ACC112 (cell line): ENCODE results near the gene CNTN4.

Experiments
- H2AFZ ChIP-seq: fragments of 200-600 bp; sonication (generic); one replicate; pipeline ENCODE4 v1.6.0; 2017; ENCODE audit warnings: antibody characterized with exemption, low read length; ENCODE audit not compliant: unreplicated experiment
- H3K27ac ChIP-seq: fragments of 200-600 bp; sonication (generic); 2 replicates; pipeline ENCODE4 v1.5.1; 2014; ENCODE audit warnings: low read depth, mild to moderate bottlenecking, antibody characterized with exemption, low read length, moderate library complexity
- H3K27me3 ChIP-seq: fragments of 200-600 bp; sonication (generic); 2 replicates; pipeline ENCODE4 v1.6.1; 2014; ENCODE audit warnings: mild to moderate bottlenecking, antibody characterized with exemption, low read length, moderate library complexity, mixed read lengths; ENCODE audit not compliant: insufficient read depth
- H3K36me3 ChIP-seq: fragments of 200-600 bp; sonication (generic); 2 replicates; pipeline ENCODE4 v1.6.1; 2016; ENCODE audit warnings: mild to moderate bottlenecking, antibody characterized with exemption, low read length, moderate library complexity, mixed read lengths; ENCODE audit not compliant: insufficient read depth
- H3K4me1 ChIP-seq: fragments of 200-600 bp; sonication (generic); one replicate; pipeline ENCODE4 v1.6.1; 2016; ENCODE audit warnings: low read length, mixed read lengths; ENCODE audit not compliant: insufficient read depth, unreplicated experiment, control insufficient read depth
- H3K4me3 ChIP-seq: fragments of 200-600 bp; sonication (generic); 2 replicates; pipeline ENCODE4 v1.5.1; 2014; ENCODE audit warnings: mild to moderate bottlenecking, low read depth, low read length
- H3K79me2 ChIP-seq: fragments of 200-600 bp; sonication (generic); one replicate; pipeline ENCODE4 v1.6.0; 2016; ENCODE audit warnings: low read length; ENCODE audit not compliant: control insufficient read depth, unreplicated experiment, insufficient read depth

Gene CNTN4

GRCh38 chr3:3016226-3016625 lies 917.6 kb downstream of the CNTN4 start:
- Histone ChIP-seq H3K36me3 (no peaks in the 10 kb centered on the region), H3K4me3 (no peak overlapping the region)

DNA sequence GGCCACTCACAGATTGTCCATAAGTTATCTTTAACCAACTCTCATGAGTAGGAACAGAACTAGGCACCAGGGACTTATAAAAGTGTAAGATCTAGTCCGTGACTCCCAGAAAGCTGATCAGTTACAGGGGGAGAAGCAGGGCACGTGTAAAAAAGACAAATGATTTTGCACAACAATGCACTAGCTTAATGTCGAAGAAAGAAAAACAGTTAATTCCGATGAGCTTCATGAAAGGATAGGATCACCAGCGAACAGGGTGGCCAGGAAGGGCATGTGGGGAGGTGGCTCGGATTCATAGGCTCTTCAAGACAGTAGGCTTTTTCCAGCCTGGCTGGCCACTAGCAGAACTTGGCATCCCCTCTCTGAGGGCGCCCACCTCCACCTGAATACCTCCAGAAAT lies 921.5 kb downstream of the CNTN4 start:
- Histone ChIP-seq H3K79me2 (no peaks in the 10 kb centered on the region), H3K4me1 (no peaks in the 10 kb centered on the region)

More at GRCh38 chr3:3016226-3016625, 917.6 kb downstream of the CNTN4 start:
- Histone ChIP-seq H3K4me1 (no peaks in the 10 kb centered on the region), H3K27me3 (no peaks in the 10 kb centered on the region), H3K27ac (no peak overlapping the region), H3K79me2 (no peaks in the 10 kb centered on the region), H2AFZ (no peak overlapping the region)

GRCh38 chr3:3023111-3023745 lies 924.6 kb downstream of the CNTN4 start:
- Histone ChIP-seq H2AFZ (no peak overlapping the region), H3K4me1 (no peaks in the 10 kb centered on the region), H3K79me2 (no peaks in the 10 kb centered on the region), H3K36me3 (no peaks in the 10 kb centered on the region), H3K27me3 (no peaks in the 10 kb centered on the region), H3K27ac (no peak overlapping the region), H3K4me3 (no peak overlapping the region)

More for the DNA sequence above, 921.5 kb downstream of the CNTN4 start:
- no peaks in the 10 kb centered on the region for H3K27me3 ChIP-seq
- H3K36me3 ChIP-seq, result no peaks in the 10 kb centered on the region
- H2AFZ ChIP-seq, result no peak overlapping the region
- no peak overlapping the region for H3K27ac ChIP-seq
- H3K4me3 ChIP-seq, result no peak overlapping the region

- Histone ChIP-seq H3K4me3 (no peak overlapping the region), H3K27me3 (no peaks in the 10 kb centered on the region), H3K36me3 (no peaks in the 10 kb centered on the region), H2AFZ (no peak overlapping the region), H3K79me2 (no peaks in the 10 kb centered on the region), H3K27ac (no peak overlapping the region), H3K4me1 (no peaks in the 10 kb centered on the region)
Measured at GRCh38 chr3:3027976-3028567, 929.4 kb downstream of the CNTN4 start.

GRCh38 chr3:3031326-3031725 lies 932.7 kb downstream of the CNTN4 start:
- Histone ChIP-seq H2AFZ (no peak overlapping the region), H3K4me3 (no peak overlapping the region), H3K27me3 (no peaks in the 10 kb centered on the region), H3K36me3 (no peaks in the 10 kb centered on the region), H3K27ac (no peak overlapping the region), H3K4me1 (no peaks in the 10 kb centered on the region), H3K79me2 (no peaks in the 10 kb centered on the region)

DNA sequence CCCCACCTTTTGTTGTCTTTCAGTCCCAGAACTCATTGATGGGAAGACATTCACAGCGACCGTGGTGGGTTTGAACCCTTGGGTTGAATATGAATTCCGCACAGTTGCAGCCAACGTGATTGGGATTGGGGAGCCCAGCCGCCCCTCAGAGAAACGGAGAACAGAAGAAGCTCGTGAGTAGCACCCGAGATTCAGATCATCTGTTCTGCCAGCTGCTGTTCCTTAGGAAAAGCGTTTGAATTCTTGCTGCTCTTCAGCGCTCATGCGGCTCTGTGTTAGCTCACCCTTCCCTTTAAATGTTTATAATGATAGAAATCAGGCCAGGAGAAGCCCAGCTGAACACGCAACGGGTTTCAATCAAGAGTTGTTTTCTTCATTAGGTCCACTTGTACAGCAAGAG lies 938.5 kb downstream of the CNTN4 start:
- no peak overlapping the region for H2AFZ ChIP-seq
- no peak overlapping the region for H3K27ac ChIP-seq
- no peak overlapping the region for H3K4me3 ChIP-seq
- no peaks in the 10 kb centered on the region for H3K36me3 ChIP-seq
- no peaks in the 10 kb centered on the region for H3K79me2 ChIP-seq
- no peaks in the 10 kb centered on the region for H3K27me3 ChIP-seq
- H3K4me1 ChIP-seq, result no peaks in the 10 kb centered on the region

GRCh38 chr3:3038201-3038991 lies 939.7 kb downstream of the CNTN4 start:
- Histone ChIP-seq H3K36me3 (no peaks in the 10 kb centered on the region), H3K27me3 (no peaks in the 10 kb centered on the region), H3K4me3 (no peak overlapping the region), H3K79me2 (no peaks in the 10 kb centered on the region), H2AFZ (no peak overlapping the region), H3K4me1 (no peaks in the 10 kb centered on the region), H3K27ac (no peak overlapping the region)

- Histone ChIP-seq H3K36me3 (no peaks in the 10 kb centered on the region), H3K79me2 (no peaks in the 10 kb centered on the region), H3K27me3 (no peaks in the 10 kb centered on the region), H3K4me1 (no peaks in the 10 kb centered on the region), H3K4me3 (no peak overlapping the region), H3K27ac (no peak overlapping the region), H2AFZ (no peak overlapping the region)
Measured at GRCh38 chr3:3053974-3054373, 955.3 kb downstream of the CNTN4 start.

GRCh38 chr3:3059645-3060044 lies 961.0 kb downstream of the CNTN4 start:
- H2AFZ ChIP-seq, result no peak overlapping the region
- no peak overlapping the region for H3K4me3 ChIP-seq
- H3K36me3 ChIP-seq, result no peaks in the 10 kb centered on the region
- no peaks in the 10 kb centered on the region for H3K79me2 ChIP-seq
- H3K27ac ChIP-seq, result no peak overlapping the region
- H3K27me3 ChIP-seq, result no peaks in the 10 kb centered on the region
- H3K4me1 ChIP-seq, result no peaks in the 10 kb centered on the region

DNA sequence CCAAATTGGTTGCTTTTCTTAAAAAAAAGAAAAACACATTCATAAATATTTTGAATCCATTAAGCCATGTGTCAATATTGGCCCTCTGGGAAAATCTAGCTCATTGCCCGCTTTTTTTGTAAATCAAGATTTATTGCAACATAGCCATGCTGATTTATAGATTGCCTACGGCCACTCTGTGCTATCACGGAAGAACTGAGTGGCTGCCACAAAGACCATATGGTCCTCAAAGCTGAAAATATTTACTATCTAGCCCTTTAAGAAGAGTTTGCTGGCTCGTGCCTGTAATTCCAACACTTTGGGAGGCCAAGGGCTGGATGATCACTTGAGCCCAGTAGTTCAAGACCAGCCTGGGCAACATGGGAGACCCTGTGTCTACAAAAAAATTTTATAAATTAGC lies 965.6 kb downstream of the CNTN4 start:
- Histone ChIP-seq H3K4me3 (no peak overlapping the region), H3K36me3 (no peaks in the 10 kb centered on the region), H3K79me2 (no peaks in the 10 kb centered on the region), H2AFZ (no peak overlapping the region), H3K27me3 (no peaks in the 10 kb centered on the region), H3K4me1 (no peaks in the 10 kb centered on the region), H3K27ac (no peak overlapping the region)

DNA sequence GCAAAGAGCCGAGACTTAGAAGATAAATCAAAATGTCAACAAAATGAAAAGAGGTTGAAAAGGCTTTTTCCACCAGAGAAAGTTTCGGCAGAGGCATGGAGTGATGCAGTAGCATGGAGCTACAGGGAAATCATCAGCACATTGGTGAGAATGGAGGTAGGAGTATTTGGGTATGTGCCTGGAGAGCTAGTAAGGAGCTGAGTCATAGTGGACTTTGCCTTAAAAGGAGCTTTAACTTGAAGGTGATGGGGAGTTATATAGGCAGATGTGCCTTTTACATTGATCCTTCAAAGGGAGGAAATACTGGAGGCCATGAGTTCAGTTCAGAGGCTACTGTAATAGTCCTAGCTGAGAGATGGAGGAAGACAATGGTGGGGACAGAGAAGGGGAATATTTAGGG lies 967.2 kb downstream of the CNTN4 start:
- no peak overlapping the region for H3K4me3 ChIP-seq
- H3K79me2 ChIP-seq, result no peaks in the 10 kb centered on the region
- no peak overlapping the region for H2AFZ ChIP-seq
- no peaks in the 10 kb centered on the region for H3K36me3 ChIP-seq
- no peaks in the 10 kb centered on the region for H3K27me3 ChIP-seq
- H3K27ac ChIP-seq, result no peak overlapping the region
- H3K4me1 ChIP-seq, result no peaks in the 10 kb centered on the region
